ENCODE data around the gene SCUBE1.

SCUBE1 gene

DNA sequence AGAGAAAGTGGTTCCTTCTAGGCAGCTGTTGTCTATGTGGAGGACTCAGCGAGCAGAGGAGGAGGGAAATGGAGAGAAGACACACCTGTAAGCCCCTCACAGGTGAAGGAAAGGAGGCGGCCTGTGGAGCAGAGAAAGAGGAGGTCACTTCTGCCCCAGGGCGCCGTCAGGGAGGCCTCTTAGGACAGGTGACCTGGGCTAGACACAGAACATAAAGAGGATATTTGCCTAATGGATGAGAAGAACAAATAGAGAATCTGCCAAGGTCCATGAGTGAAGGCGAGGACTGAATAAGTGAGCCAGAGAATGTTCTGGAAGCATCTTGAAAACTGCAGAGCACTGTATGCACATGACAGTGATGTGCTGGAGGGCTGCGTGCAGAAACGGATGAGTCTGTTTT lies 2.2 kb upstream of the SCUBE1 start:
- 0 out of 2 replicates have a peak, but pooled peaks have one; percentile 3 for TF ChIP-seq REST (IDR thresholded peaks at IDR 0.05; ENCODE audit: low read depth)
- TF ChIP-seq EP300 (IDR thresholded peaks at IDR 0.05; ENCODE audit: borderline replicate concordance): no peak

GRCh38 chr22:43344520-43344787 lies 1.3 kb upstream of the SCUBE1 start:
- no peak for TF ChIP-seq NFIC (IDR thresholded peaks at IDR 0.05)

DNA sequence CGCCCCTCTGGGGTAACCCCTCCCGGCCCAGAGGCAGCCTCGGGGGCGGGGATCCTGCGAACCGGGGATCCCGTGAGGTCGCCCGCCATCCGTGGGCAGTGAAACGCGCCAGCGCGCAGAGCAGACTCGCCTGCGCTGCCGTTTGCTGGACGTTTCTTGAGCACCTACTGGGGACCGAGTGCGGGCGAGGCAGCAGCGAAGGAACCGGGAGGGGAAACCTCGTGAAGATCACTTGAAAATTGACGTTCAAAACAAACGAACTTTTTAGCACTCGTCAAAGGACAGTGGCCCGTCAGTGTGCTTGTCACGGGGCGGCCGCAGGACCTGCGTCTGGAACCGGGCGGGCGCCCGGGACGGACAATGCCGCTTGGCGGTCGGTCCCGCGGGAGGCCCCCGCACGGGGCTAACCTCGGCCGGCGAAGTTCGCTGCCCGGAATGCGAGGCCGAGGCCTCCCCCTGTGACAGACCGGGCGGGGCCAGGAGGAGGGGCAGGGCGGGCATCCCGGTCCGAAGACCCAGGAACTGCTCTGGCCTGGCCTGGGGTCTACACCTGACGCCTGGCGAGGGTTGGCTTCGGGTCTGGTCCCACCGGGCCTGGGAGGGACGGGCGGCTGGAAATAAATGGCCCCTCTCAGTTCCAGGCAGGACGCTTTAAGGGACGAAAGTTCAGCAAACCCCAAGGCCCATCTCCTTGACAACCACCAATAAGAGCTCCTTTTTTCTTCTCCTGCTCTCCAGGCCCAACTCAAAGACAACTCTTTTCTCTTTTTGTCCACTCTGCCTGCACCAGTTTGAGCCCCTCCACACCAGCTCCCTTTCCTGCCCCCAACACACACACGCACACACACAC lies 723 bp upstream of the SCUBE1 start:
- TF ChIP-seq YY1 (IDR thresholded peaks at IDR 0.05; ENCODE audit: low read depth): no peak
- no peak for TF ChIP-seq MAX (IDR thresholded peaks at IDR 0.05)

GRCh38 chr22:43342347-43343261 lies 568 bp downstream of the SCUBE1 start:
- no peak for TF ChIP-seq CREB1 (IDR thresholded peaks at IDR 0.05; ENCODE audit: low read depth)
- TF ChIP-seq TAF1 (IDR thresholded peaks at IDR 0.05; ENCODE audit: low read depth): no peak
- no peak for TF ChIP-seq NFIC (IDR thresholded peaks at IDR 0.05)
- no peak for TF ChIP-seq USF1 (IDR thresholded peaks at IDR 0.05)
- TF ChIP-seq REST (IDR thresholded peaks at IDR 0.05; ENCODE audit: low read depth): no peak
- TF ChIP-seq TCF12 (IDR thresholded peaks at IDR 0.05; ENCODE audit: low read depth): no peak
- no peak for TF ChIP-seq EGR1 (IDR thresholded peaks at IDR 0.05)
- no peak for TF ChIP-seq EP300 (IDR thresholded peaks at IDR 0.05; ENCODE audit: borderline replicate concordance)
- no peak for TF ChIP-seq FOXM1 (IDR thresholded peaks at IDR 0.05; ENCODE audit: borderline replicate concordance, low read depth)
- TF ChIP-seq MAX (IDR thresholded peaks at IDR 0.05): no peak
- no peak for TF ChIP-seq CEBPB (IDR thresholded peaks at IDR 0.05)
- TF ChIP-seq YY1 (IDR thresholded peaks at IDR 0.05; ENCODE audit: low read depth): no peak
- no peak for TF ChIP-seq RAD21 (IDR thresholded peaks at IDR 0.05; ENCODE audit: low read depth)
- no peak for TF ChIP-seq ZBTB7A (IDR thresholded peaks at IDR 0.05; ENCODE audit: low read depth)

DNA sequence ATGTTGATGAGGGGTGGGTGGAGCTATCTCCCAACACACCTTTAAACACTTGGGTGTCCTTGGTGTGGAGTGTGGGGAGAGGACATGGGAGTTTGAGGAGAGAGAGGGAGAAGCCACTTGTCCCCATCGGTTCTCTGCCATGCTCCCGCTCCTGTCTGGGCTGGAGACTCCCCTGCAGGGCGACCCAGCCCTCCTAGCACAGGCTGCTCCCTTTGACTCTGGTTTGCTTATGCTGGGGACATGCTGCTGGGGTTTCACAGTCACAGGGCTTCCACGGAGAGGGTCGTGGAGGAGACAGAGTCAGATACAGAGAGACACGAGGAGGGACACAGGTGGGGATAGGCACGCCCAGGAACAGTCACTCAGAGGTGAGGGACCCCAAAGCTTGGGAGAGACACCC lies 1.6 kb downstream of the SCUBE1 start:
- TF ChIP-seq USF1 (IDR thresholded peaks at IDR 0.05) (no peak), FOXM1 (IDR thresholded peaks at IDR 0.05; ENCODE audit: borderline replicate concordance, low read depth) (no peak), EP300 (IDR thresholded peaks at IDR 0.05; ENCODE audit: borderline replicate concordance) (no peak), ZBTB7A (IDR thresholded peaks at IDR 0.05; ENCODE audit: low read depth) (no peak), EGR1 (IDR thresholded peaks at IDR 0.05) (no peak), YY1 (IDR thresholded peaks at IDR 0.05; ENCODE audit: low read depth) (no peak), NFIC (IDR thresholded peaks at IDR 0.05) (no peak), RAD21 (IDR thresholded peaks at IDR 0.05; ENCODE audit: low read depth) (no peak), CREB1 (IDR thresholded peaks at IDR 0.05; ENCODE audit: low read depth) (no peak), MAX (IDR thresholded peaks at IDR 0.05) (no peak), TEAD4 (IDR thresholded peaks at IDR 0.05) (no peak), TAF1 (IDR thresholded peaks at IDR 0.05; ENCODE audit: low read depth) (no peak), TCF12 (IDR thresholded peaks at IDR 0.05; ENCODE audit: low read depth) (no peak), REST (IDR thresholded peaks at IDR 0.05; ENCODE audit: low read depth) (no peak)
